ENCODE measurements around the gene CNTD1.
"Not testable (repeated sequence)": the region's sequence is repeated elsewhere in the genome, so short reads cannot be mapped to it uniquely, and the experiment has no call there.

CNTD1 gene

GRCh38 chr17:42855048-42855596 lies 56.5 kb downstream of the CNTD1 start:
- no peak overlapping the region for H3K27ac Mint-ChIP-seq
- no peaks in the 10 kb centered on the region for H3K27me3 Mint-ChIP-seq
- no peaks in the 10 kb centered on the region for H3K4me1 Mint-ChIP-seq (ENCODE audit: low read depth)
- no peaks in the 10 kb centered on the region for H3K9me3 Mint-ChIP-seq (ENCODE audit: low read depth)
- H3K4me3 Mint-ChIP-seq: no peak overlapping the region
- H3K36me3 Mint-ChIP-seq: no peaks in the 10 kb centered on the region

GRCh38 chr17:42856093-42856492 lies 57.4 kb downstream of the CNTD1 start:
- H3K36me3 Mint-ChIP-seq; H3K27ac Mint-ChIP-seq; H3K4me3 Mint-ChIP-seq; H3K4me1 Mint-ChIP-seq (ENCODE audit: low read depth); H3K27me3 Mint-ChIP-seq; H3K9me3 Mint-ChIP-seq (ENCODE audit: low read depth): not testable (repeated sequence)

GRCh38 chr17:42856516-42856915 lies 57.9 kb downstream of the CNTD1 start:
- H3K4me1 Mint-ChIP-seq (ENCODE audit: low read depth); H3K27ac Mint-ChIP-seq; H3K36me3 Mint-ChIP-seq: not testable (repeated sequence)

DNA sequence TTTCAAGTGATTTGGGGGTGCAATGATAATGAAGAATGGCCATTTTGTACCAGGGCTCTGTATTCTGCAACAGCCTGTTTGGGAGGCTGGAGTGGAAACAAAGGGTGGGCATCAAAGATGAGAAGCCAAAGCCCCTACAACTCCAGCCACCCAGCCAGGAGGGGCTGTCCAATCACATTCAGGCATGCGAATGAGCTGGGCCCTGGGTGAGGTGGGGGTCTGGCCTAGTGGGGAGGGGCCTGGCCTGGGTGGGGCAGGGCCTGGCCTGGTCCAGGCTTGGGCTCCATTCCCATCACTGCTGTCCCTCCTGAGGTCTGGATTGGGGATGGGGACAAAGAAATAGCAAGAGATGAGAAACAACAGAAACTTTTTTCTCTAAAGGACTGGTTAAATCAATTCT lies 58.7 kb downstream of the CNTD1 start:
- H3K36me3 Mint-ChIP-seq: no peaks in the 10 kb centered on the region
- H3K9me3 Mint-ChIP-seq (ENCODE audit: low read depth): no peaks in the 10 kb centered on the region
- H3K27ac Mint-ChIP-seq: no peak overlapping the region
- no peaks in the 10 kb centered on the region for H3K27me3 Mint-ChIP-seq
- no peak overlapping the region for H3K4me3 Mint-ChIP-seq
- no peaks in the 10 kb centered on the region for H3K4me1 Mint-ChIP-seq (ENCODE audit: low read depth)

More at GRCh38 chr17:42856516-42856915, 57.9 kb downstream of the CNTD1 start:
- H3K4me3 Mint-ChIP-seq; H3K9me3 Mint-ChIP-seq (ENCODE audit: low read depth); H3K27me3 Mint-ChIP-seq: not testable (repeated sequence)

All from activated naive CD8-positive, alpha-beta T cell (primary cell).